Measurements from ENCODE around the gene PLXND1. TPM values are rescaled to one million over a fixed set of nuclear protein-coding genes. Genes with fewer than 3 reads are reported as not detected.

The PLXND1 gene
- total RNA-seq, 1 donor from 2014 or later: 56.9 TPM

GRCh38 chr3:129638481-129638880, 32.0 kb upstream of the PLXND1 start:
- Mint-ChIP-seq H3K4me1 (ENCODE audit: unreplicated experiment) (peaks cover 12% of the 10 kb centered on the region), H3K27ac (peak overlapping the region; percentile 43), H3K27me3 (no peaks in the 10 kb centered on the region), H3K4me3 (no peak overlapping the region), H3K9me3 (peaks cover 3% of the 10 kb centered on the region), H3K36me3 (peaks cover 4% of the 10 kb centered on the region)
- TF ChIP-seq CTCF (conservative IDR thresholded peaks at IDR 0.05): no peak
- no peak for DNase-seq (ENCODE audit: extremely low spot score, unreplicated experiment)

- Mint-ChIP-seq H3K36me3 (peaks cover 4% of the 10 kb centered on the region), H3K4me3 (no peak overlapping the region), H3K27ac (no peak overlapping the region), H3K4me1 (ENCODE audit: unreplicated experiment) (peaks cover 4% of the 10 kb centered on the region), H3K27me3 (no peaks in the 10 kb centered on the region), H3K9me3 (peaks cover 3% of the 10 kb centered on the region)
- no peak for TF ChIP-seq CTCF (conservative IDR thresholded peaks at IDR 0.05)
- DNase-seq (ENCODE audit: extremely low spot score, unreplicated experiment): no peak
These were observed 29.6 kb upstream of the PLXND1 start for GRCh38 chr3:129636082-129636481.

DNA sequence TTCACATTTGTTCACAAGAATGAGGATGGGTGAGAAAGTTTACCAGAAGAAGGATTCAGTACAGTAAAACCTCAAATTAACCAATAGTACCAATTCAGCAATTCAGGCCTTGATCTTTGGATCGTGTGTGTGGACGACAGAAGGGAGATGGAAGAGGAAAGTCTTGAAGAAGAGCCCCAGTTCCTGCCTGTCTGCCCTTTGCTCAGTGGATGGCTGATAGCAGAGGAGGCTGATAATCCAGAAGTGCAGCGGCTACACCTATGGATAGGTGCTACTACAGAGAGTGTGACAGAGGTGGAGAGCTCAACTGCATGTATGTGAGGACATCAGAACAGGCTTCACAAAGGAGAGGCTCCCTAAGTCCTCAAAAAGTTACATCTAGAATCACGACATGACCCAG, 29.2 kb upstream of the PLXND1 start:
- TF ChIP-seq CTCF (conservative IDR thresholded peaks at IDR 0.05): no peak
- DNase-seq (ENCODE audit: extremely low spot score, unreplicated experiment): no peak
- H3K27me3 Mint-ChIP-seq: no peaks in the 10 kb centered on the region
- H3K27ac Mint-ChIP-seq: no peak overlapping the region
- peaks cover 4% of the 10 kb centered on the region for H3K36me3 Mint-ChIP-seq
- H3K4me1 Mint-ChIP-seq (ENCODE audit: unreplicated experiment): peaks cover 4% of the 10 kb centered on the region
- peaks cover 3% of the 10 kb centered on the region for H3K9me3 Mint-ChIP-seq
- H3K4me3 Mint-ChIP-seq: no peak overlapping the region

DNA sequence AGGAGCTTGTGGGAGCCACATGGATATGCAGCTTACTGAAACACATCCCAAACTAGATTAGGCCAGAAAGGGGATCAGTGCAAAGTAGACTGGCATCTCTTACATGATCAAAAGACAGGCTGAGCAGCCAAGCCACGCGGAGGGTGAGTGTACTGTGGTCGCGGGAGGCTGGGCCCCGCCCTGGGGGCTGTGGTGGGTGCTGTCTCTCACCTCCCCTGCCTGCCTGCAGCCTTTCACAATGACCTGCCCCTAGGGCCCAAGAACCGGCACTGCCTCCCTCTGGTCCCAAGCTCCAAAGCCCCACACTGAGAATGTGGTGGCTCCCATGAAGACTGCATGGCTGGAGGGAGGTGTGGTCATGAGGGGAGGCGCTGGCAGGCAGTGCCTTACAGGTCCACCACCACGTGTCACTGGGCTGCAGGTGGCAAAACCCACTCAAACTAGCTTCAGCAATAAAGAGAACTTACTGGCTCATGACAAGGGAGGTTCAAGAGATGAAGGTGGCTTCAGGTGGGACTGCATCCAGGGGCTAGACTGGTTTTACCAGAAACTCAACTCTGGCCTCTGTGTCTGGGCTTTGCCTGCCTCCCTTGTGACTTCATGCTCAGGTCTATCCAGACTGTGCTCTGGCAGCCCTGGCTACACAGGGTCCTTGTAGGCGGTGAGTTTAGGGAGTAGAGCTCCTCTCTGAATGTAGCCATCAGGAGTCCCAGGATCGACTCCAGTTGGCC, 27.4 kb upstream of the PLXND1 start:
- H3K4me1 Mint-ChIP-seq (ENCODE audit: unreplicated experiment): peaks cover 4% of the 10 kb centered on the region
- no peaks in the 10 kb centered on the region for H3K27me3 Mint-ChIP-seq
- no peak overlapping the region for H3K4me3 Mint-ChIP-seq
- DNase-seq (ENCODE audit: extremely low spot score, unreplicated experiment): no peak
- H3K9me3 Mint-ChIP-seq: peaks cover 3% of the 10 kb centered on the region
- peaks cover 4% of the 10 kb centered on the region for H3K36me3 Mint-ChIP-seq
- peak overlapping the region; percentile 56 for H3K27ac Mint-ChIP-seq
- no peak for TF ChIP-seq CTCF (conservative IDR thresholded peaks at IDR 0.05)

- H3K27me3 Mint-ChIP-seq: peaks cover 3% of the 10 kb centered on the region
- H3K27ac Mint-ChIP-seq: peak overlapping the region; percentile 56
These were observed 26.5 kb upstream of the PLXND1 start for GRCh38 chr3:129632977-129633376.

More at GRCh38 chr3:129632977-129633376, 26.5 kb upstream of the PLXND1 start:
- Mint-ChIP-seq H3K36me3 (peaks cover 3% of the 10 kb centered on the region), H3K4me1 (ENCODE audit: unreplicated experiment) (peaks cover 7% of the 10 kb centered on the region), H3K4me3 (no peak overlapping the region), H3K9me3 (peaks cover 3% of the 10 kb centered on the region)
- TF ChIP-seq CTCF (conservative IDR thresholded peaks at IDR 0.05): no peak
- no peak for DNase-seq (ENCODE audit: extremely low spot score, unreplicated experiment)
